ENCODE results near the gene NDUFS1.
"Not testable (repeated sequence)": the region's sequence is repeated elsewhere in the genome, so short reads cannot be mapped to it uniquely, and the experiment has no call there.

NDUFS1 gene

DNA sequence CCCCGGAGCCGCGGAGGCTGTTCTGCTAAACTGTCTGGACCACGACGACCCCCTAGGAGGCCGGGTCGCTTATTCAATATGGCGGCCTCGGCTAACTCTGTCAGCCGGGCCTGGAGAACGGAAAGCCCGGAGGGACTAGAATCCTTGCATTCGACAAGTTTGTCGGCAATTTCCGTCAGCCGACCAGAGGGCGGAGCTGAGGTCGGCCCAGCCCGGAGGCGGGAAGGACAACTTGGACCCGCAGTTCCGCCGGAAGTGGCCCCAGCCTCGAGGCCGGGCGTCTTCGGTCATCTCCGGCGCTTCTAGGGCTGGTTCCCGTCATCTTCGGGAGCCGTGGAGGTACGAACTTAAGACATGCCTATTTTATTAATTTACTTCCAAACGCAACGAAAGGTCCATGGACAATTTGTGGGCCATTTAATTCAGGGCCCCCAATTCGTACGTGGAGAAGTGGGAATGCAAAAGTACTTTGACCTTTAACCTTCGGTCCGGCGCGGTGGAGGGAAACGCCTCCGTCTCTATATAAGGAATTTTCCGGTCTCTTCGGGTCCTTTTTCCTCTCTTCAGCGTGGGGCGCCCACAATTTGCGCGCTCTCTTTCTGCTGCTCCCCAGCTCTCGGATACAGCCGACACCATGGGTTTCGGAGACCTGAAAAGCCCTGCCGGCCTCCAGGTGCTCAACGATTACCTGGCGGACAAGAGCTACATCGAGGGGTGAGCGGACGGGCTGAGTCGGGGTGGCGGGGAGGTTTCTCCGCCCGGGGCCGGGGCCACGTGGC, at the start of gene NDUFS1, which contains the start of gene EEF1B2:
TSS of gene NDUFS1 (minus strand) at position 99 of the 779 bp plus-strand sequence. CDS start 5,766 bp downstream, outside the sequence.
TSS of gene EEF1B2 (plus strand) at position 550 of the 779 bp plus-strand sequence. CDS start at position 635, 85 bp downstream.
- peak; percentile 99 for DNase-seq (ENCODE audit: low spot score)

DNA sequence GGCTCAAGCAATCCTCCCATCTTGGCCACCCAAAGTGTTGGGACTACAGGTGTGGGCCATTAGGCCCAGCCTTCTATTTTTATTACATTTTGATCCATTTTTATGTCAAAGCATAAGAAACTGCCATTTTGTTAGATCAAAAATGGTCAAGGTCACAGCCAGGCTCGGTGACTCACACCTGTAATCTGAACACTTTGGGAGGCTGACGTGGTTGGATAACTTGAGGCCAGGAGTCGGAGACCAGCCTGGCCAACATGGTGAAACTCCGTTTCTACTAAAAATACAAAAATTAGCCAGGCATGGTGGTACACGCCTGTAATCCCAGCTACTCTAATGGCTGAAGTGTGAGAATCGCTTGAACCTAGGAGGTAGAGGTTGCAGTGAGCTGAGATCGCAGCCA, 49.7 kb upstream of the NDUFS1 start:
- DNase-seq (ENCODE audit: low spot score) = no peak

DNA sequence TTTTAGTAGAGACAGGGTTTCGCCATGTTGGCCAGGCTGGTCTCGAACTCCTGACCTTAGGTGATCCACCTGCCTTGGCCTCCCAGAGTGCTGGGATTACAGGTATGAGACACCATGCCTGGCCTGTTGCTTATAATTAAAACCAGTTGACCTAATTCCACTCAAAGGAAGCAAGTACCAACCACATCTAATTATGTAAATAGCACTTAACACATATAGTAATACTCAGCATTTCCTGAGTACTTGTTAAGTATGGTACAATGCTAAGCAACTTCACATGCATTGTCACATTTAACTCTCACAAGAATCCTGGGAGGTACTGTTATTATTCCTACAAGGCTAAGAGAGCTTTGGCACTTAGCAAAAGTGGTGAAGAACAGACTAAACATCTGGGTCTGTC, 48.1 kb upstream of the NDUFS1 start:
- not testable (repeated sequence) for DNase-seq (ENCODE audit: low spot score)

DNA sequence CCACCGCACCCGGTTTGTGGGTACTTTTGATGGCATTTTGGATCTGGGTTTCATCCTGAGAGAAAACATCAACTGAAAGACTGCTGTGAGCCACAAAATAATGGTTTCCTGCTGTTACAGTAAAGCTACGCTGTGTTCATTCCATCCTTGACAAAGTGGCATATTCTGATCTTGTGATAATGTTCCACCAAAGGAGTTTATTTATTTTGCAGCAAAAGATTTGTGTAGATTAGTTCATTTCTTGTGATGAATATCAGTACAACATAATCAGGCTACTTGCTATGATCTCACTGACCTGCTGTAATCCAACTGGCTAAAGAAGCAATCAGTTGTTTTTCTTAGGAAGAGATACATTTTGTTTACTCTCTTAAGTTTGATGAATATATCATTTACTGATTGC, 45.5 kb upstream of the NDUFS1 start:
- DNase-seq (ENCODE audit: low spot score) = no peak

DNA sequence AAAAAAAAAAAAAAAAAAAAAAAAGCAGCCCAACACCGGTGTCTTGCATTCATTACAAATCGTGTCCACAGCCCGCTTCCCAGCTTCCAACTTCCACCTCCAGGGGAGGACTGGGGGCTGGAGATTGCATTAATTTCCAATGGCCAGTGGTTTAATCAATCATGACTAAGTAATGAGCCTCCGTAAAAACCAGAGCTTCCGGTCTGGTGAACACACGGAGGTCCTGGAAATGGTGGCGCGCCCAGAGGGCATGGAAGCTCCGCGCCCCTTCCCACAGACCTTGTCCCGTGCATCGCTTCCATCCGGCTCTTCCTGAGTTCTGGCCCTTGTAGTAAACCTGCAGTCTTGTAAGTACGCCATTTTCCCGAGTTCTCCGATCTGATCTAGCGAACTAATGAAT, 44.1 kb upstream of the NDUFS1 start:
- DNase-seq (ENCODE audit: low spot score) = no peak

DNA sequence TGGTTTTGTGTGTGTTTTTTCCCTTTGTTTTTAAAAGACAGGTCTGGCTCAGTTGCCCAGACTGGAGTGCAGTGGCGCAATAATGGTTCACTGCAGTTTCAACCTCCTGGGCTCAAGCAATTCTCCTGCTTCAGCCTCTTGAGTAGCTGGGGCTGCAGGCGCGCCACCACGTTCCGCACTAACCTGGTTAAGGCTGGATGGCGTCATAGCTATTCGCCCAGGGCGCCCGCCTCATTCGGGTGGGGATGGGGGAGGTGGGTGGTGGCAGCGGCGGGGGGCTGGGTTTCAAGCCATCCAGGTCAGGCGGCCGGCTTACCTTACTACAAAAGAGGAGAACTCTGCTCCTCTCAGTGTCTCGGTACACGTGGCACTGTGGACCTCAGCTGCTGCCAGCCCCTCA, 43.2 kb upstream of the NDUFS1 start:
- DNase-seq (ENCODE audit: low spot score) = no peak

DNA sequence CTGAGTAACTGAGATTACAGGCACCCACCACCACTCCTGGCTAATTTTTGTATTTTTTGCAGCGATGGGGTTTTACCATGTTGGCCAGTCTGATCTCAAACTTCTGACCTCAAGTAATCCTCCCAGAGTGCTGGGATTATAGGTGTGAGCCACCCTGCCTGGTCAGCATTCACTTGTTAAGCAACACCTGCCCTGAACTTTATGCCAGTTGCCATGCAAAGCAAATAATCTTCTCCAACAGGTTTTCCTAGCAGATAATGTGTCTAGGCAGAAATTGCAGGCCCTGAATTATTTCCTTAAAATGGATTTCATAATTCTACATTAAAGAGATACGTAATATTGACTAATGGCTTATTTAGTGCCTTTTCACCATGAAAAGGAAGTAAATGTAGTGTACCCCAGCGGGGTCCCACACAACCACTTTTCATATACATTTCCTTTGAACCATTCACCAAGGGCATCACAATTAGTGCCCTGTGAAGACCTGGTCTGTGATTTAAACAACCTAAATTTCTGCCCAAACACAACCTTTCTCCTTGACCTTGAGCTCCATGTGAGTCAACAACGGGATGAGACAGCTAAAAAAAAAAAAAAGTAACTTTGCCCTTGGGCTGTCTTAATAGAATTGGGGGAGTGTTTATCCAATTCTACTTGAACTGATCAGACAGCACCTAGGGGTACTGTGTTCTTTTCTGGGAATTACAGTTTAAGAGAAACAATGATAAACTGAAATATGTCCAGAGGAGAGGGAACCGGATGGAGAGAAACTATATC, 42.0 kb upstream of the NDUFS1 start:
- DNase-seq (ENCODE audit: low spot score) = no peak

DNA sequence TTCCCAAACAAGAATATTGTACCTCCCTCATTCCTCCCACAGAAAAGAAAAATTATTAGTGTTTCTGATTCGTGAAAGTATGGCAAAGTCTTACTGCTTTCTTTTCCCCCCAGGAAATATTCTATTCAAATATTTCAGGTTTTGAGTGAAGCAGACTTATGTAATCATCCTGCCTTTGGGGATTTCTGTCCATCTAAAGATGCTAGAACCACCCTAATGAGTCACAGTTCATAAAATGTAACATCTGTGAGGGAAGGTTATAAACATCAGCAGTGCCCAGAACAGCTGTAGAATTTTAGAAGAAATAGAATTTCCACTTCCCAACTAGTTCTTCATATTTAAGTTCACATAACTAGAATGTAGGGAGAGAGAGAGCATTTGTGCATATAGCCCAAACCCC, 39.4 kb upstream of the NDUFS1 start:
- no peak for DNase-seq (ENCODE audit: low spot score)

DNA sequence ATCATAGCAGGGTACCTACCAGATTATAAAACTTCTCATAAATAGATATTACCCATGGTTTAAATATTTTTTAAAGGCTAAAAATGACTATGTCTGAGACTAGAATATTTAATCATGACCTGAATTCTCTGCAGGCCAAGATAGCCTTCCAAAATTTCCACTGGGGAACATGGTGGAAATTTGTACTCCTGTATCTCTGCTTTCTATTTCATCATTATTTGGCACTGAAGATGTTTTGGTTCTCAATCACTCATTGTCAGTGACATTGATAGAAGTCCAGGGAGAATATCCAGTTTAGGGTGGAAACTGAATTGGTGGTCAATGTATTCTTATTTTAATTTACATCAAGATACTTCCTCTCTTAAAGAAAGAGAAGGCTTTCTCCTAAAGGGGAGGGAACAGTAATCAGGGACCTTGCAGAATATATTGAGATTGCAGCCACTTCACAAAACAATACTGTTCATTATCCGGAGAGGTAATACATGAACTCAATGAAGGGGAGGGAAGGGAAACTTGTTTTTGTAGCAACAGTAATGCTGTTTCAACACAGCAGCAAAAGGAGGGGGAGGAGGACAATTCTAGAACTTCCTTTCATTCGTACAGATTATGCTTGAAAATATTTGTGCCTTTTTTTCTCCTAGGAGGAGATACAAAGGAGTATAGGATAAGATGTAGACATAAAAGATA, 34.6 kb upstream of the NDUFS1 start:
- DNase-seq (ENCODE audit: low spot score) = no peak

DNA sequence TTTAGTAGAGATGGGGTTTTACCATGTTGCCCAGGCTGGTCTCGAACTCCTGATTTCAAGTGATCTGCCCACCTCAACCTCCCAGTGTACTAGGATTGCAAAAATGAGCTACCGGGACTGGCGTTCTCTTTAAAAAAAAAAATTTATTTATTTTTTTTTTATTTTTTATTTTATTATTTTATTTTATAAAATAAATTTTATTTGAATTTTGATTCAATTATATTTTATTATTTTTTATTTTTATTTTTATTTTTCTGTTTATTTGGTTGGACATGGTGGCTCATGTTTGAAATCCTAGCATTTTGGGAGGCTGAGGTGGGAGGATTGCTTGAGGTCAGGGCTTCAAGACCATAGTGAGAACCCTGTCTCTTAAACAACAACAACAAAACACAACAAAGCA, 32.9 kb upstream of the NDUFS1 start:
- no peak for DNase-seq (ENCODE audit: low spot score)

DNA sequence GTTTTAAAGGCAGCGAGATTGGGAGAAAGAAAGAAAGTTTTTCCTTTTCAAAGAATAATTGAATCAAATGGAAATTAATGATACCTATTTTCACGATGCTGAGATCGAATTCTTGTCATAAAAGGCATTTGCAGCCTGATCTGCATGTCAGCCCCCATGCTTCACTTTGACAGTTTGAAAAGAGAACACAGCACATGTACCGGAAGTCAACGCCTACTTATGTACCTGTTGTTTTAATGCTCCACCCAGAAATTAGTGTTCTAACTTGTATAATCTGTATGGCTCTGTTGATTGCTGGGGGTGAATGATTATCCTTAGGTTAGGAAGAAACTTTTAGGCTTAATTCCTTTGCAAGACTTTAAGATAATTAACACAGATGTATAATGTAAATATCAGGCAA, 31.4 kb upstream of the NDUFS1 start:
- no peak for DNase-seq (ENCODE audit: low spot score)

DNA sequence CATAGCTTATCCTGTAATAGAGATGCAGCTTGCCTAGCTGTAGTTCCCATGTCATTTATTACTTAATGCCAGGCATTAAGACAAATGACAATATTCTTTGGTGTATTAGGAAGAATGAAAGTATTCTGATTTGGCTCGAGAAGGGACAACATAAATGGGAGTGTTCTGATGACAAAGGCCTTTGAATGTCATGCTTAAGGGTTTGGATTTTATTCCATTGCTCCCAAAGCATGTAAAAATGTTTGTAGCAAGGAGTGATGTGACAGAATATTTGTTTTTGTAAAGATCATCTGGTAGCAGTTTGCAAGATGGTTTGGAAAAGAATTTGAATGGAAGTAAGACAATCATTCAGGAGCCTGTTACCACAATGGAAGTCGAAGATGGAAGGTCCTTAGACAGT, 30.9 kb upstream of the NDUFS1 start:
- no peak for DNase-seq (ENCODE audit: low spot score)

DNA sequence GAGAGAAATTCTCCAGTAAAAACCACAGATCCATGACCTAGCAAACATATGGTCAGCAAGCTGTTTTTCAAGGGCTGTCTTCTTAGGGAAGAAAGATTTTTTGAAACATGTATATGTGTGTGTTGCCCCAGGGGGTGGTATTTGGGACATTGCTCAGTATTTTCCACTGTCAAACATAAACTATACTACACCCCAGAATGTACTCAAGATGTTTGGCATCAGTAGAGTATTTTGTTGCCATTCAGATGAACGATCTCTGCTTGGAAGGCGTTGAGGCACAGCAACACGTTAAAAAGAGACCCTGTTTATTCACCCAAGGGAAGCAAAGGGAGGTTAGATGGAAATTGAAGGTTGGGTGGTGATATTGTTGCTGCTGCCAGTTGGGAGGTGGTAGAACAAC, 30.4 kb upstream of the NDUFS1 start:
- DNase-seq (ENCODE audit: low spot score) = no peak

DNA sequence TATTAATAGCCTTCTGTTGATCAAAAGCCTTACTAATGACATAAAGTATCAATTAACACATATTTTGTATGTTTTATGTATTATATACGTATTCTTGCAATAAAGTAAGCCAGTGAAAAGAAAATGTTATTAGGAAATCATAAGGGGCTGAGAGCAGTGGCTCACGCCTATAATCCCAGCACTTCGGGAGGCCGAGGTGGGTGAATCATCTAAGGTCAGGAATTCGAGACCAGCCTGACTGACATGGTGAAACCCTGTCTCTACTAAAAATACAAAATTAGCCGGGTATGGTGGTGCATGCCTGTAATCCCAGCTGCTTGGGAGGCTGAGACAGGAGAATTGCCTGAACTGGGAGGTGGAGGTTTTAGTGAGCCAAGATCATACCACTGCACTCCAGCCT, 22.3 kb upstream of the NDUFS1 start:
- DNase-seq (ENCODE audit: low spot score) = not testable (repeated sequence)

DNA sequence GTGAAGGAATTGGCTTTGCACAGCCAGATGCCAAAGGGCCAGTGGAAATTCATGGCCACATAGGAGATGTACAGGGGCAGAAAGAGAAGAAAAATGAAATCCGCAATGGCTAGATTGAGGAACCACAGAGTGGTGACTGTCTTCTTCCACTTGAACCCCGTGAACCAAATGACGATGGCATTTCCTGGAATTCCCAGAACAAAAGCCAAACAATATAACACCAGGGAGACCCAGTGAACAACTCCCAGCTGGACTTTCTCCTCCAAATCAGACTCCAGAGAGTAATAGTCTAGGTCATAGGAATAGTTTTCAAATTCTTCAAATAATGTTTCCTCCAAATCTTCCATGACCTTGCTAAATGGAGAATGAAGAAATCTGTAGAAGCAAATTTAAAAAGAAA, 17.7 kb upstream of the NDUFS1 start:
- DNase-seq (ENCODE audit: low spot score) = no peak

DNA sequence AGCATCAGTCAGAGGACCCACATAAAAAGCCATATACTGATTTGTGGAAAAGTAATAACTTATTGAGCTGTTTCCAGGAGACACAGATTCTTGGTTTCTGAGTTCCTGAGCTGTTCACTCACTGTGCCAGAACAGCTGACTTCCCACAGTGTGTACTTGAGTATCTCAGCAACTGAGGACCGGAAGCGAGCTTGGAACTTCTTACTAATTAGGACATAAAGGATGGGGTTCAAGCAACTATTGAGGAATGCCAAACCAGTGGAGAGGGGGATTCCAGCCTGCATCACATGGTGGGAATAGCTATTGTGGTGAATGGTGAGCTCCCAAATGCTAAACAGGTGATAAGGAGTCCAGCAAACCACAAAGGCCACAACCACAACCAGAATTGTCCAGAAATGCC, 16.9 kb upstream of the NDUFS1 start:
- peak; percentile 28 for DNase-seq (ENCODE audit: low spot score)

DNA sequence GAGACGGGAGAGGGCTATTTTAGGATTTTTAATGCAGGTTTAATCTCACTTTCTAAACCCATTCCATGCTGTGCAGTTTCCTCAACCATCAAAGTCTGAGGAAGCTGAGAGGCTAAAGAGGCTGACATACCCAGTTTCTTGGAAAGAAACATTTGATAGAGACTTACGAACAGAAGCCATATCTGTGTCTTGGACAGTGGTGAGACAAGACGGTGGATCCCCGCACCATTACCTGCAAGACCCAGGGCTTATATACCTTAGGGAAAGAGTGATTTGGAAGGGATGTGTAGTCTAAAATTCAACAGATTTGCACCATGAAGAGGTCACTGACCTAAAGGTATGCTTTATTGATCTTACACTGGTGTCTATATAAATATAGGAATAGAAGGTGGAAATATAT, 13.9 kb upstream of the NDUFS1 start:
- no peak for DNase-seq (ENCODE audit: low spot score)

DNA sequence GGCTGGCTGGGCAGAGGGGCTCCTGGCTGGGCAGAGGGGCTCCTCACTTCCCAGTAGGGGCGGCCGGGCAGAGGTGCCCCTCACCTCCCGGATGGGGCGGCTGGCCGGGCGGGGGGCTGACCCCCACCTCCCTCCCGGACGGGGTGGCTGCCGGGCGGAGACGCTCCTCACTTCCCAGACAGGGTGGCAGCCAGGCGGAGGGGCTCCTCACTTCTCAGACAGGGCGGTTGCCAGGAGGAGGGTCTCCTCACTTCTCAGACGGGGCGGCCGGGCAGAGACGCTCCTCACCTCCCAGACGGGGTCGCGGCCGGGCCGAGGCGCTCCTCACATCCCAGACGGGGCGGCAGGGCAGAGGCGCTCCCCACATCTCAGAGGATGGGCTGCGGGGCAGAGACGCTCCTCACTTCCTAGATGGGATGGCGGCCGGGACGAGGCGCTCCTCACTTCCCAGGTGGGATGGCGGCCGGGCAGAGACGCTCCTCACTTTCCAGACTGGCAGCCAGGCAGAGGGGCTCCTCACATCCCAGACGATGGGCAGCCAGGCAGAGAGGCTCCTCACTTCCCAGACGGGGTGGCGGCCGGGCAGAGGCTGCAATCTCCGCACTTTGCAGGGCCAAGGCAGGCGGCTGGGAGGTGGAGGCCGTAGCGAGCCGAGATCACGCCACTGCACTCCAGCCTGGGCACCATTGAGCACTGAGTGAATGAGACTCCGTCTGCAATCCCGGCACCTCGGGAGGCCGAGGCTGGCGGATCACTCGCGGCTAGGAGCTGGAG, 12.6 kb upstream of the NDUFS1 start:
- DNase-seq (ENCODE audit: low spot score) = not testable (repeated sequence)

DNA sequence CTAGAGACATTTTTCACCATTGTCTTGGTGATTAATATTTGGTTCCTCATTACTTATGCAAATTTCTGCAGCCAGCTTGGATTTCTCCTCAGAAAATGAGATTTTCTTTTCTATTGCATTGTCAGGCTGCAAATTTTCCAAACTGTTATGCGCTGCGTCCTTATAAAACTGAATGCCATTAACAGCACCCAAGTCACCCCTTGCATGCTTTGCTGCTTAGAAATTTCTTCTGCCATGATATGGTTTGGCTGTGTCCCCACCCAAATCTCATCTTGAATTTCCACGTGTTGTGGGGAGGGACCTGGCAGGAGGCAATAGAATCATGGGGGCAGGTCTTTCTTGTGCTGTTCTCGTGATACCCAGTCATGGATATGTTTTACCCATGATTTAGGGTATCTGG, 9.0 kb upstream of the NDUFS1 start:
- DNase-seq (ENCODE audit: low spot score) = not testable (repeated sequence)

DNA sequence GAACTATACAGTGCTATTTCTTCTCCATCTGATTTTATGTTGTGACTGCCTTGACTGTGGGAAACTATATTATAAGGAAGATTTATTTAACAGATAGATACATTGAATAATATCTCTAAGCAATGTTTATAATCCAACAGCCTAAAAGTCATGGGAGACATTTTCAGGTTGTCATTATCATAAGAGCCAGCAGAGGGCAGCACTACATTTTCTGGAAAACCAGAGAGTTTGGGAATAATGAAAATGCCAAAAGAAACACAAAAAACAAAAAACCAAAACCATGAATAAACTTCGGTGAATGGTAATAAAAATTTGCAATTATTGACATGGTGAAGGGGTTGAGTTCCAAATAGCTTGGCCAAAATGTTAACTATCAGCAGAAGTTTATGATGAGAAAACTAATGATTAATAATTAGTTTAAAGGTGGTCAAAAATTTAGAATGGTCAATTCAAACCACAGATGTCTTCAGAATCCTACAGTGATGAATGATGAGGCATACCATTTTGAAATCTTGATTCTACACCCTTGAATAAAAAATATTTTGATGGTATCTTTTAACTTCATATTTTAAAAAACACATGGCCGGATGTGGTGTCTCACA, 5.1 kb upstream of the NDUFS1 start:
- peak; percentile 28 for DNase-seq (ENCODE audit: low spot score)

DNA sequence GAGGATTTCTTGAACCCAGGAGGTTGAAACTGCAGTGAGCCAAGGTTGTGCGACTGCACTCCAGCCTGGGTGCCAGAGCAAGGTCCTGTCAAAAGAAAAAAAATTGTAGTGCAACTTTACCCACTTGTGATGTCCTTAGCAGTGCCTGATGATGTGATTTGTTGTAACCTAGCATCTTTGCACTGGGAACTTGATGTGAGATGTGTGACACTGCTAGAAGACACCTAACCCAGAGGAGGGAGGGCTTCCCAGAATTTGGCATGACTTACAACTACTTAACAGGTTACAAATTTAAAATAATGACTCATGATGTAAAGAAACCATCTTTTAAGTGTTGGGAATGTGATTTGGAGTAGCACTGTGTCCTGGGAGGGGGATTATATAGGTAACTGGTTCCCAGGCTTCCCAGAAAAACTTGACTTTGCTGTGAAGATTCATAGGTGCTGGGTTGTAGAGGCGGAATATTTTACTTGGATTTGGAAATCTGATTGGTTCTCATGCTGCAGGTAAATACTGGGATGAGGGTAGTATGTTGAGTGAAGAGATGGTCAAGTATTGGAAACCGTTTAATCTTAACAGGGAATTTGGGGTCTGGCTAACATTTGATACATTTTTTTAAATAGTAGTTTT, 4.1 kb upstream of the NDUFS1 start:
- no peak for DNase-seq (ENCODE audit: low spot score)

Data from Ammon's horn (tissue), 1 donor.